Ishikawa (cell line): ENCODE measurements around the gene CDX1.

Source experiments
- CEBPB ChIP-seq: IDR thresholded peaks from 2 replicates; pipeline ENCODE4 v1.6.1; 2012
- EP300 ChIP-seq: IDR thresholded peaks from 2 replicates; pipeline ENCODE4 v1.6.1; 2012; ENCODE audit warnings: borderline replicate concordance
- FOXM1 ChIP-seq: IDR thresholded peaks from 2 replicates; pipeline ENCODE4 v1.6.1; 2012; ENCODE audit warnings: low read depth, borderline replicate concordance
- MAX ChIP-seq: IDR thresholded peaks from 2 replicates; pipeline ENCODE4 v1.6.1; 2012
- NFIC ChIP-seq: IDR thresholded peaks from 2 replicates; pipeline ENCODE4 v1.6.1; 2012
- REST ChIP-seq: IDR thresholded peaks from 2 replicates; pipeline ENCODE4 v1.6.1; 2012; ENCODE audit warnings: low read depth, mild to moderate bottlenecking
- TEAD4 ChIP-seq: IDR thresholded peaks from 2 replicates; pipeline ENCODE4 v1.6.1; 2012
- YY1 ChIP-seq: IDR thresholded peaks from 2 replicates; pipeline ENCODE4 v1.6.1; 2012; ENCODE audit warnings: low read depth
- ZBTB7A ChIP-seq: IDR thresholded peaks from 2 replicates; pipeline ENCODE4 v1.6.1; 2012; ENCODE audit warnings: low read depth

- TF ChIP-seq EP300 (no peak), TEAD4 (no peak), NFIC (no peak), FOXM1 (no peak), ZBTB7A (no peak), REST (no peak), YY1 (no peak), MAX (no peak), CEBPB (no peak)
Observed at GRCh38 chr5:150168864-150169263, 2.3 kb downstream of the CDX1 start.
